ENCODE results near the gene HSPA4.

HSPA4 gene

GRCh38 chr5:133062276-133062675, 10.5 kb downstream of the HSPA4 start:
- Histone ChIP-seq H3K9me2 (replicated peaks; ENCODE audit: low read depth, low read length) (no peaks in the 10 kb centered on the region), H3F3A (ENCODE audit: low read depth) (no peaks in the 10 kb centered on the region), H3K9ac (ENCODE audit: low read depth, low read length, poor library complexity, severe bottlenecking) (no peak overlapping the region), H3K27me3 (ENCODE audit: insufficient read depth, low read length, poor library complexity, severe bottlenecking) (no peaks in the 10 kb centered on the region), H3K79me2 (ENCODE audit: insufficient read depth, low read length) (peaks cover 68% of the 10 kb centered on the region), H3K4me1 (ENCODE audit: insufficient read depth, low read length, poor library complexity, severe bottlenecking) (peaks cover 9% of the 10 kb centered on the region), H4K20me1 (ENCODE audit: insufficient read depth, low read length, poor library complexity, severe bottlenecking) (peaks cover 11% of the 10 kb centered on the region), H3K4me2 (ENCODE audit: low read depth, low read length, poor library complexity, severe bottlenecking) (peak overlapping the region; percentile 29), H3K36me3 (ENCODE audit: insufficient read depth, low read length) (peaks cover 13% of the 10 kb centered on the region; the same call in 1 of the 2 replicates), H3K9me3 (ENCODE audit: insufficient read depth, low read depth, low read length) (no peaks in the 10 kb centered on the region), H3K4me3 (ENCODE audit: low read length, poor library complexity, severe bottlenecking) (no peak overlapping the region), H2AFZ (ENCODE audit: low read length) (no peak overlapping the region)
- TF ChIP-seq, protein P1, sequence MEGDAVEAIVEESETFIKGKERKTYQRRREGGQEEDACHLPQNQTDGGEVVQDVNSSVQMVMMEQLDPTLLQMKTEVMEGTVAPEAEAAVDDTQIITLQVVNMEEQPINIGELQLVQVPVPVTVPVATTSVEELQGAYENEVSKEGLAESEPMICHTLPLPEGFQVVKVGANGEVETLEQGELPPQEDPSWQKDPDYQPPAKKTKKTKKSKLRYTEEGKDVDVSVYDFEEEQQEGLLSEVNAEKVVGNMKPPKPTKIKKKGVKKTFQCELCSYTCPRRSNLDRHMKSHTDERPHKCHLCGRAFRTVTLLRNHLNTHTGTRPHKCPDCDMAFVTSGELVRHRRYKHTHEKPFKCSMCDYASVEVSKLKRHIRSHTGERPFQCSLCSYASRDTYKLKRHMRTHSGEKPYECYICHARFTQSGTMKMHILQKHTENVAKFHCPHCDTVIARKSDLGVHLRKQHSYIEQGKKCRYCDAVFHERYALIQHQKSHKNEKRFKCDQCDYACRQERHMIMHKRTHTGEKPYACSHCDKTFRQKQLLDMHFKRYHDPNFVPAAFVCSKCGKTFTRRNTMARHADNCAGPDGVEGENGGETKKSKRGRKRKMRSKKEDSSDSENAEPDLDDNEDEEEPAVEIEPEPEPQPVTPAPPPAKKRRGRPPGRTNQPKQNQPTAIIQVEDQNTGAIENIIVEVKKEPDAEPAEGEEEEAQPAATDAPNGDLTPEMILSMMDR (conservative IDR thresholded peaks at IDR 0.05; ENCODE audit: low read length): no peak
- TF ChIP-seq EZH2phosphoT487 (IDR thresholded peaks at IDR 0.05; ENCODE audit: borderline replicate concordance): no peak

GRCh38 chr5:133063965-133064364, 12.2 kb downstream of the HSPA4 start:
- no peaks in the 10 kb centered on the region for H3F3A ChIP-seq (ENCODE audit: low read depth)
- H3K4me2 ChIP-seq (ENCODE audit: low read depth, low read length, poor library complexity, severe bottlenecking): no peak overlapping the region
- H3K9me2 ChIP-seq (replicated peaks; ENCODE audit: low read depth, low read length): no peaks in the 10 kb centered on the region
- TF ChIP-seq, protein P1 (conservative IDR thresholded peaks at IDR 0.05; ENCODE audit: low read length): no peak
- no peak for TF ChIP-seq EZH2phosphoT487 (IDR thresholded peaks at IDR 0.05; ENCODE audit: borderline replicate concordance)
- H3K79me2 ChIP-seq (ENCODE audit: insufficient read depth, low read length): peaks cover 54% of the 10 kb centered on the region
- H3K9ac ChIP-seq (ENCODE audit: low read depth, low read length, poor library complexity, severe bottlenecking): no peak overlapping the region
- peaks cover 3% of the 10 kb centered on the region for H4K20me1 ChIP-seq (ENCODE audit: insufficient read depth, low read length, poor library complexity, severe bottlenecking)
- H3K4me3 ChIP-seq (ENCODE audit: low read length, poor library complexity, severe bottlenecking): no peak overlapping the region
- no peaks in the 10 kb centered on the region for H3K27me3 ChIP-seq (ENCODE audit: insufficient read depth, low read length, poor library complexity, severe bottlenecking)
- no peak overlapping the region for H2AFZ ChIP-seq (ENCODE audit: low read length)
- H3K36me3 ChIP-seq (ENCODE audit: insufficient read depth, low read length): peaks cover 24% of the 10 kb centered on the region; the same call in 1 of the 2 replicates
- peaks cover 9% of the 10 kb centered on the region for H3K4me1 ChIP-seq (ENCODE audit: insufficient read depth, low read length, poor library complexity, severe bottlenecking)
- no peaks in the 10 kb centered on the region for H3K9me3 ChIP-seq (ENCODE audit: insufficient read depth, low read depth, low read length)

DNA sequence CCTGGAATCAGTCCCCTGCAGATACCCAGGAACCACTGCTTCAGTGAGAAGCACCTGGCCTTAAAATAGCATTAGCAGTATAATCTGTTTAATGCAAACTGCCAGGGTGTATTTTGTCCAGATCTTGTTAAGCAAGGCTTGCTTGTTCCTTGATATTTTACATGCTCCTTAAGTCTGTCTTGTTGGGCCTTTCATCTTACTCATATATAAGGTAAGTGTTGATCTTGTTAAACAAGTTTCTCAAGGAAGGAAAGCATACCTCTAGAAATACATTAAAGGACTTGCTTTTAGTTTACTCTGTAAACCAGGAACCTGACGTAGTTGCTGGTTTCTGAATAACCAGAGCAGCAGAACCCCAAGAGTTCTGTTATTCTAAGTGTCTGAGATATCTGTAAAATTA, 13.7 kb downstream of the HSPA4 start:
- Histone ChIP-seq H3K79me2 (ENCODE audit: insufficient read depth, low read length) (peaks cover 43% of the 10 kb centered on the region), H3K9me3 (ENCODE audit: insufficient read depth, low read depth, low read length) (no peaks in the 10 kb centered on the region), H3K27me3 (ENCODE audit: insufficient read depth, low read length, poor library complexity, severe bottlenecking) (no peaks in the 10 kb centered on the region), H2AFZ (ENCODE audit: low read length) (no peak overlapping the region), H3K9ac (ENCODE audit: low read depth, low read length, poor library complexity, severe bottlenecking) (no peak overlapping the region), H3K4me2 (ENCODE audit: low read depth, low read length, poor library complexity, severe bottlenecking) (no peak overlapping the region), H3F3A (ENCODE audit: low read depth) (no peaks in the 10 kb centered on the region), H3K36me3 (ENCODE audit: insufficient read depth, low read length) (peaks cover 29% of the 10 kb centered on the region; the same call in 1 of the 2 replicates), H4K20me1 (ENCODE audit: insufficient read depth, low read length, poor library complexity, severe bottlenecking) (peaks cover 3% of the 10 kb centered on the region), H3K9me2 (replicated peaks; ENCODE audit: low read depth, low read length) (no peaks in the 10 kb centered on the region), H3K4me1 (ENCODE audit: insufficient read depth, low read length, poor library complexity, severe bottlenecking) (peaks cover 9% of the 10 kb centered on the region), H3K4me3 (ENCODE audit: low read length, poor library complexity, severe bottlenecking) (no peak overlapping the region)
- TF ChIP-seq, protein P1 (conservative IDR thresholded peaks at IDR 0.05; ENCODE audit: low read length): no peak
- TF ChIP-seq EZH2phosphoT487 (IDR thresholded peaks at IDR 0.05; ENCODE audit: borderline replicate concordance): no peak
